ENCODE data around the gene ZNF337. TPM values are rescaled to one million over a fixed set of nuclear protein-coding genes. Genes with fewer than 3 reads are reported as not detected.

The ZNF337 gene
- total RNA-seq (21.6 and 24.9 TPM in 2 replicates), polyA plus RNA-seq (5.6 and 7.1 TPM in 2 replicates), polyA minus RNA-seq (ENCODE audit: low replicate concordance) (6.0 and 8.1 TPM in 2 replicates)
- 5.1 and 6.1 TPM in 2 replicates for polyA plus RNA-seq (2012)

- Histone ChIP-seq H3K36me3 (ENCODE audit: control insufficient read depth, insufficient read depth, low read length) (no peaks in the 10 kb centered on the region), H2AFZ (ENCODE audit: low read length) (peak within 1 kb of the TSS; percentile 89), H3K27me3 (ENCODE audit: control insufficient read depth, insufficient read depth, low read length) (no peaks in the 10 kb centered on the region), H3K4me2 (ENCODE audit: extremely low read depth, insufficient read depth, low read length) (peak within 1 kb of the TSS; percentile 93), H3K9me3 (ENCODE audit: control insufficient read depth, insufficient read depth, low read depth, low read length) (no peaks in the 10 kb centered on the region), H3K4me1 (ENCODE audit: control insufficient read depth, extremely low read depth, insufficient read depth, low read length) (no peaks in the 10 kb centered on the region), H4K20me1 (ENCODE audit: control insufficient read depth, extremely low read depth, insufficient read depth, low read length) (no peaks in the 10 kb centered on the region), H3K27ac (ENCODE audit: insufficient read depth, low read length) (peak within 1 kb of the TSS; percentile 89), H3K4me3 (replicated peaks in 1 of 4; ENCODE audit: control extremely low read depth in 1 of 4, insufficient read depth in 1 of 4, low read depth in 3 of 4, low read length in 4 of 4) (peak within 1 kb of the TSS; percentile 77 to 93 (median 86)), H3K9ac (ENCODE audit: insufficient read depth, low read length) (peak within 1 kb of the TSS; percentile 91), H3K79me2 (ENCODE audit: control insufficient read depth, insufficient read depth, low read length) (peaks cover 10% of the 10 kb centered on the region)
- DNase-seq (ENCODE audit: low read depth in 2 of 2) = peak; percentile 93 to 94
- peak in 1 of 2 donors; percentile 7 for TF ChIP-seq CTCF (conservative IDR thresholded peaks at IDR 0.05 in 1 of 2, IDR thresholded peaks at IDR 0.05 in 1 of 2; ENCODE audit: low read depth in 1 of 2, low read length in 2 of 2)
- no peak for TF ChIP-seq EZH2 (IDR thresholded peaks at IDR 0.05; ENCODE audit: low read length, missing control alignments)
These were observed at the start of gene ZNF337 for GRCh38 chr20:25696371-25697131. Gene ZNF337, minus strand, starts transcription at chr20:25696853. Its CDS starts 10,436 bp downstream, at chr20:25686417.

GRCh38 chr20:25745738-25746137, 49.1 kb upstream of the ZNF337 start:
- Histone ChIP-seq H3K9me3 (ENCODE audit: control insufficient read depth, insufficient read depth, low read depth, low read length) (no peaks in the 10 kb centered on the region), H3K36me3 (ENCODE audit: control insufficient read depth, insufficient read depth, low read length) (no peaks in the 10 kb centered on the region), H3K4me2 (ENCODE audit: extremely low read depth, insufficient read depth, low read length) (no peak overlapping the region), H3K27me3 (ENCODE audit: control insufficient read depth, insufficient read depth, low read length) (no peaks in the 10 kb centered on the region), H3K4me1 (ENCODE audit: control insufficient read depth, extremely low read depth, insufficient read depth, low read length) (no peaks in the 10 kb centered on the region), H3K79me2 (ENCODE audit: control insufficient read depth, insufficient read depth, low read length) (no peaks in the 10 kb centered on the region), H3K9ac (ENCODE audit: insufficient read depth, low read length) (no peak overlapping the region), H3K4me3 (replicated peaks in 1 of 4; ENCODE audit: control extremely low read depth in 1 of 4, insufficient read depth in 1 of 4, low read depth in 3 of 4, low read length in 4 of 4) (no peak overlapping the region), H4K20me1 (ENCODE audit: control insufficient read depth, extremely low read depth, insufficient read depth, low read length) (no peaks in the 10 kb centered on the region), H2AFZ (ENCODE audit: low read length) (no peak overlapping the region), H3K27ac (ENCODE audit: insufficient read depth, low read length) (no peak overlapping the region)
- no peak for DNase-seq (ENCODE audit: low read depth in 2 of 2)
- TF ChIP-seq CTCF (conservative IDR thresholded peaks at IDR 0.05 in 1 of 2, IDR thresholded peaks at IDR 0.05 in 1 of 2; ENCODE audit: low read depth in 1 of 2, low read length in 2 of 2) (no peak), EZH2 (IDR thresholded peaks at IDR 0.05; ENCODE audit: low read length, missing control alignments) (no peak)

- Histone ChIP-seq H3K36me3 (ENCODE audit: control insufficient read depth, insufficient read depth, low read length) (no peaks in the 10 kb centered on the region), H3K79me2 (ENCODE audit: control insufficient read depth, insufficient read depth, low read length) (no peaks in the 10 kb centered on the region), H3K27me3 (ENCODE audit: control insufficient read depth, insufficient read depth, low read length) (no peaks in the 10 kb centered on the region), H3K27ac (ENCODE audit: insufficient read depth, low read length) (no peak overlapping the region), H3K4me3 (replicated peaks in 1 of 4; ENCODE audit: control extremely low read depth in 1 of 4, insufficient read depth in 1 of 4, low read depth in 3 of 4, low read length in 4 of 4) (no peak overlapping the region), H4K20me1 (ENCODE audit: control insufficient read depth, extremely low read depth, insufficient read depth, low read length) (no peaks in the 10 kb centered on the region), H2AFZ (ENCODE audit: low read length) (no peak overlapping the region), H3K9ac (ENCODE audit: insufficient read depth, low read length) (no peak overlapping the region), H3K4me1 (ENCODE audit: control insufficient read depth, extremely low read depth, insufficient read depth, low read length) (no peaks in the 10 kb centered on the region), H3K4me2 (ENCODE audit: extremely low read depth, insufficient read depth, low read length) (no peak overlapping the region), H3K9me3 (ENCODE audit: control insufficient read depth, insufficient read depth, low read depth, low read length) (no peaks in the 10 kb centered on the region)
- no peak for DNase-seq (ENCODE audit: low read depth in 2 of 2)
- TF ChIP-seq CTCF (conservative IDR thresholded peaks at IDR 0.05 in 1 of 2, IDR thresholded peaks at IDR 0.05 in 1 of 2; ENCODE audit: low read depth in 1 of 2, low read length in 2 of 2) = no peak
- no peak for TF ChIP-seq EZH2 (IDR thresholded peaks at IDR 0.05; ENCODE audit: low read length, missing control alignments)
These were observed 48.4 kb upstream of the ZNF337 start for GRCh38 chr20:25745100-25745499.
